Thyroid gland (tissue), 4 donors: Measurements from ENCODE around the gene DYDC2. TPM values are rescaled to one million over a fixed set of nuclear protein-coding genes. Genes with fewer than 3 reads are reported as not detected.

Source experiments
- DNase-seq, 2 donors: peaks; one replicate each; pipeline ENCODE4 v3.0.0-alpha.2; 2019
- H3K27ac ChIP-seq, 3 donors: fragments of 200-600 bp; sonication (generic); 1 replicate in 2 of 3; 2 replicates in 1 of 3; pipeline ENCODE4 v1.5.1; 2016 to 2019; ENCODE audit warnings: mild to moderate bottlenecking in 1 of 3, moderate library complexity in 1 of 3
- H3K27me3 ChIP-seq: fragments of 200-600 bp; sonication (generic); one replicate; pipeline ENCODE4 v1.5.1; 2019
- H3K36me3 ChIP-seq, 2 donors: fragments of 200-600 bp; sonication (generic); one replicate each; pipeline ENCODE4 v1.5.1; 2016 to 2019
- H3K4me1 ChIP-seq, 2 donors: fragments of 200-600 bp; sonication (generic); one replicate each; pipeline ENCODE4 v1.5.1; 2017 to 2019
- H3K4me3 ChIP-seq, 3 donors: fragments of 200-600 bp; sonication (generic); replicated peaks in 1 of 3; 1 replicate in 2 of 3; 2 replicates in 1 of 3; pipeline ENCODE4 v1.5.1; 2016; ENCODE audit warnings: mild to moderate bottlenecking in 1 of 3
- H3K9me3 ChIP-seq: fragments of 200-600 bp; sonication (generic); one replicate; pipeline ENCODE4 v1.5.1; 2017
- POLR2A ChIP-seq, 2 donors: fragments of 450-650 bp; IDR thresholded peaks; one replicate each; pipeline ENCODE4 v1.6.1; 2017; ENCODE audit warnings: antibody characterized with exemption in 2 of 2, mild to moderate bottlenecking in 2 of 2, moderate library complexity in 1 of 2
- WGBS, 2 donors: methylation state at CpG; one replicate each; pipeline ENCODE4 v1.1.5; 2017; 5-methylcytosine and 5-hydroxymethylcytosine counted together
- intact Hi-C: fragments of 100-400 bp; cut with DNase I; formaldehyde crosslinking; loops from one replicate; pipeline ENCODE4 v1.15.1; 2023
- total RNA-seq, 4 donors: library from RNA; depleted of rRNA; stranded (reverse); fragments of >200 nt; gene quantifications; one replicate each; pipeline ENCODE4 v1.2.3, GENCODE V29; 2016
- TF ChIP-seq, protein P1 (sequence below), 6 experiments: fragments of 200-600 bp in 3 of 6; fragments of 450-650 bp in 3 of 6; sonication (generic) in 3 of 6; IDR thresholded peaks; one replicate each; pipeline ENCODE4 v1.5.1; 2016 to 2019; ENCODE audit warnings: antibody characterized with exemption in 6 of 6, mild to moderate bottlenecking in 2 of 6, inconsistent platforms in 1 of 6, moderate library complexity in 1 of 6

DYDC2 gene
- total RNA-seq, 4 donors from 2014 or later = not detected

DNA sequence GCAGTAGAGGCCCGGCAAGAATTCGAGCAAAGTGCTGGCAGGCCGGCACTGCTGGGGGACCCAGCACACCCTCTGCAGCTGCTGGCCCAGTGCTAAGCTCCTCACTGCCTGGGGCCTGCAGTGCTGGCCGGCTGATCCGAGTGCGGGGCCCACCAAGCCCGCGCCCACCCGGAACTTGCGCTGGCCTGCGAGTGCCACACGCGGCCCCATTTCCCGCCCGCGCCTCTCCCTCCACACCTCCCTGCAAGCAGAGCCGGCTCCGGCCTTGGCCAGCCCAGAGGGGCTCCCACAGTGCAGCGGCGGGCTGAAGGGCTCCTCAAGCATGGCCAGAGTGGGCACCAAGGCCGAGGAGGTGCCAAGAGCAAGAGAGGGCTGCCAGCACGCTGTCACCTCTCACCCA lies 3.1 kb downstream of the DYDC2 start:
- Histone ChIP-seq H3K27ac (no peak overlapping the region), H3K27me3 (no peaks in the 10 kb centered on the region), H3K9me3 (no peaks in the 10 kb centered on the region), H3K36me3 (no peaks in the 10 kb centered on the region), H3K4me3 (no peak overlapping the region), H3K4me1 (peaks cover 4 to 6% of the 10 kb centered on the region in 2 donors)
- no peak for DNase-seq
- intact Hi-C loops = no loop called here
- 49 to 91% methylated on average over 4 to 20 of the region's 22 CpGs for WGBS, 2 donors
- TF ChIP-seq POLR2A (IDR thresholded peaks at IDR 0.05) = no peak
- TF ChIP-seq, protein P1, sequence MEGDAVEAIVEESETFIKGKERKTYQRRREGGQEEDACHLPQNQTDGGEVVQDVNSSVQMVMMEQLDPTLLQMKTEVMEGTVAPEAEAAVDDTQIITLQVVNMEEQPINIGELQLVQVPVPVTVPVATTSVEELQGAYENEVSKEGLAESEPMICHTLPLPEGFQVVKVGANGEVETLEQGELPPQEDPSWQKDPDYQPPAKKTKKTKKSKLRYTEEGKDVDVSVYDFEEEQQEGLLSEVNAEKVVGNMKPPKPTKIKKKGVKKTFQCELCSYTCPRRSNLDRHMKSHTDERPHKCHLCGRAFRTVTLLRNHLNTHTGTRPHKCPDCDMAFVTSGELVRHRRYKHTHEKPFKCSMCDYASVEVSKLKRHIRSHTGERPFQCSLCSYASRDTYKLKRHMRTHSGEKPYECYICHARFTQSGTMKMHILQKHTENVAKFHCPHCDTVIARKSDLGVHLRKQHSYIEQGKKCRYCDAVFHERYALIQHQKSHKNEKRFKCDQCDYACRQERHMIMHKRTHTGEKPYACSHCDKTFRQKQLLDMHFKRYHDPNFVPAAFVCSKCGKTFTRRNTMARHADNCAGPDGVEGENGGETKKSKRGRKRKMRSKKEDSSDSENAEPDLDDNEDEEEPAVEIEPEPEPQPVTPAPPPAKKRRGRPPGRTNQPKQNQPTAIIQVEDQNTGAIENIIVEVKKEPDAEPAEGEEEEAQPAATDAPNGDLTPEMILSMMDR (IDR thresholded peaks at IDR 0.05) = no peak

DNA sequence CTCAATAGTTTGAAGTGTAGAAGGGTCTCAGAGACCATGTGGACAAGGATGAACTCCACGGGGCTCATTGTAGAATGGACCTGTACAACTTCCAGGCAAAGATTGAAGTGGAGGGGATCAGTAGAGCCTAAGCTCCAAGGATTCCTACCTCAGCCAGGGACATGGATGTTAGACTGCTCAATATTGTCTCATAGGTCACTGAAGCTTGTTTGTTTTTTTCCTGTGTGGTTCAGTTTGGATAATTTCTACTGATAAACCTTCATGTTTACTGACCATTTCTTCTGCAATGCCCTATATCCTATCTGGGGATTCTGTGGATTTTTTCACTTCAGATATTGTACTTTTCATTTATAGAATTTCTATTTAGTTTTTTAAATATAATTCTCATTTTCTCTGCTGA lies 8.9 kb downstream of the DYDC2 start:
- WGBS, 2 donors = 43 to 44% methylated on average over 1 of the region's 1 CpG
- no peaks in the 10 kb centered on the region for H3K27me3 ChIP-seq
- TF ChIP-seq POLR2A (IDR thresholded peaks at IDR 0.05) = no peak
- TF ChIP-seq, protein P1 (IDR thresholded peaks at IDR 0.05) = no peak
- H3K36me3 ChIP-seq = no peaks in the 10 kb centered on the region
- DNase-seq = no peak
- H3K9me3 ChIP-seq = no peaks in the 10 kb centered on the region
- H3K4me1 ChIP-seq = no peaks in the 10 kb centered on the region
- intact Hi-C loops = no loop called here
- no peak overlapping the region for H3K27ac ChIP-seq
- H3K4me3 ChIP-seq = no peak overlapping the region

DNA sequence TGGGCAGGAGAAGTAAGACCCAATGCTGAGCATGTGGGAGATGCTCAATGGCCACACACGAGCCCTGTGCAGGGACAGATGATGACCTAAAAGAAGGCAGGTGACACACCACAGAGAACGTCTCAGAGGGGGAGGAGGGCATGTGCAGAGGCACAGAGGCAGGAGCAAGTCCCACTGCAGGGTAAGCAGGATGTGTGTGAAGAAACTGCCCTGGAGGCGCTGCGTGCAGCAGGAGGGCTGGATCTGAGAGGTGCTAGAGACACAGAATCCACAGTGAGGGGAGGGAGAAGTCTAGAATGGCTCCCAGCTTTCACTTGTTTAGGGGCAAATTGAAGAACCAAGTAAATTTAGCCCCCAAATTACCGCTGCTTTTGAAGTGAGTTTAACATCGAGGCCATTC lies 14.9 kb downstream of the DYDC2 start:
- TF ChIP-seq, protein P1 (IDR thresholded peaks at IDR 0.05) = no peak
- H3K27ac ChIP-seq = no peak overlapping the region
- no peaks in the 10 kb centered on the region for H3K27me3 ChIP-seq
- no peaks in the 10 kb centered on the region for H3K36me3 ChIP-seq
- H3K4me3 ChIP-seq = no peak overlapping the region
- H3K9me3 ChIP-seq = no peaks in the 10 kb centered on the region
- intact Hi-C loops = no loop called here
- no peak for DNase-seq
- WGBS, 2 donors = 78 to 82% methylated on average over 6 of the region's 6 CpGs
- no peaks in the 10 kb centered on the region for H3K4me1 ChIP-seq

DNA sequence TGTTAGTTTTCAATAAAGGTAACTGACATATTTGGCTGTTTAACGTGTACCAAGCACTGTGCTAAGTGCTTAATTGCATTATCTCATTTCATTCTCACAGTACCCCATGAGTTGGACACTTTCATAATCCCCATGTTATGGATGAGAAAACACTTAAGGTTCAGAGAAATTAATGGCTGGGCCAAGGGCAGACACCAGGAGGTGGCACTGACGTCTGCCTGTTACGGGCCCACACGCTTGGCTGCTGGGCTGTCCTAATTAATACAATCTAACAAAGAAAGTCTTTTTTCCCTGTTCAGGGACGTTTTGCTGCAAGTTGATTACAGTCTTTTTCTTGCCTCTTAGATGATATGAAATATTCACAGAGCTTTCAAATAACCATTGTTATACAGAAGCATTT lies 16.1 kb downstream of the DYDC2 start:
- Histone ChIP-seq H3K9me3 (no peaks in the 10 kb centered on the region), H3K4me1 (no peaks in the 10 kb centered on the region), H3K36me3 (no peaks in the 10 kb centered on the region), H3K4me3 (no peak overlapping the region), H3K27ac (no peak overlapping the region), H3K27me3 (no peaks in the 10 kb centered on the region)
- WGBS, 2 donors = 85 to 89% methylated on average over 5 of the region's 5 CpGs
- no peak for DNase-seq
- intact Hi-C loops = no loop called here
- TF ChIP-seq, protein P1 (IDR thresholded peaks at IDR 0.05) = no peak
- TF ChIP-seq POLR2A (IDR thresholded peaks at IDR 0.05) = no peak

DNA sequence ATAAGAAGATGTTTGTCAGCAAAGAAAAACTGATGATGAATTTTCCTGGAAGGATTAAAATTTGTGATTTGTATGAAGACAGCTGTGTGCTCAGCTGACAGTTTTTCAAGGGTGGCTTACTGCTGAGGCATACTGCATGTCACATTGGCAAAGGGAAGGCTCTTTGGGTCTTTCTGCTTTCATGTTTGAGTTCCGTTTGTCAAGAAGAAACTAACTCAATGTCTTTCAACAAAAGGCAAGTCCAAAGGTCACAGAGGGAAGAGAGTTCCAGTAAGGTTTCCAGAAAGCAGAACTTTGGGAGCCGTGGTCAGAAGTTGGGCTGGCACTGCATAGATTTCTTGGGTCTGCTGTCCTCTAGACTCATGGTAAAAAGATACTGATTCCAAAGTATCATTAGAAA lies 16.9 kb downstream of the DYDC2 start:
- TF ChIP-seq, protein P1 (IDR thresholded peaks at IDR 0.05) = no peak
- no peak for TF ChIP-seq POLR2A (IDR thresholded peaks at IDR 0.05)
- no peak overlapping the region for H3K4me3 ChIP-seq
- no peaks in the 10 kb centered on the region for H3K4me1 ChIP-seq
- H3K36me3 ChIP-seq = no peaks in the 10 kb centered on the region
- H3K27me3 ChIP-seq = no peaks in the 10 kb centered on the region
- DNase-seq = no peak
- H3K9me3 ChIP-seq = no peaks in the 10 kb centered on the region
- 87 to 88% methylated on average over 2 of the region's 2 CpGs for WGBS, 2 donors
- no peak overlapping the region for H3K27ac ChIP-seq
- intact Hi-C loops = no loop called here
